HG02588 (cell line): Measurements from ENCODE around the gene EPHA1.

Experiments
- ATAC-seq: cut with Tn5 transposase; IDR thresholded peaks from one replicate; pipeline ENCODE4 v1.9.1; 2021; ENCODE audit warnings: mild to moderate bottlenecking, moderate library complexity; ENCODE audit not compliant: unreplicated experiment

The EPHA1 gene

DNA sequence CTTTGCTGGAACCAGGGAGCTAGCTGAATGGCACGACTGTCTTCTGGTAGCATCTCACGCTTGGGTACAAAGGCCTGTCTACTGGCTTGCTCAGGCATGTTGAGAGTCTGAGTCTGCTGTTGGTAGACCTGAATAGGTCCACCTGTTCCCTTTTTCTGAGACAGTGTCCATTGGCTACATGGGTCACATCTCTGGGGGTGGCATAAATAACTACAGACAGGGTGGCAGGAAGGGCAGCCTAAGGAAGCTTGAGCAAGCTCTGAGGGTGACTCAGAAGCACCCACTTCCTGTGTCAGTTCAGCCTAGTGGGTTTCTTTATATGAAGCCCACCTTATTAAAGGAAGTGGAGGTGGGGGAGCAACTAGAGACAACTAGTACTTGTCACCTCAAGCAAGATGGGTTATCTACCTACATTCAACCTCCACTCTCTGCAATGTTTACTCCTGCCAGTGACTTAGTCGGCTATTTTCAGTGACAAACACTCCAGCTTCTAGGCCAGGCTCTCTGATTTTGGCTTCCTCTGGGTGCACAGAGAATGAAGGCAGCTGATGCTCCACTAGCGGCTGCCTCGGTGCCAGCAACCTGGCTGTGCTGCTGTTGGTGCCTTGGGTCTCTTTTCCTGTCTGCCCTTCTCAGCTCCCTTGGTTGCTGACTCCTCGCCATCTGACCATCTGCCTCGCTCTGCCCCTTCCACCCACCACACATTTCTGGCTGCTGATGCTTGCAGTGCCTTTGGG lies 33.2 kb downstream of the EPHA1 start:
- no peak for ATAC-seq

DNA sequence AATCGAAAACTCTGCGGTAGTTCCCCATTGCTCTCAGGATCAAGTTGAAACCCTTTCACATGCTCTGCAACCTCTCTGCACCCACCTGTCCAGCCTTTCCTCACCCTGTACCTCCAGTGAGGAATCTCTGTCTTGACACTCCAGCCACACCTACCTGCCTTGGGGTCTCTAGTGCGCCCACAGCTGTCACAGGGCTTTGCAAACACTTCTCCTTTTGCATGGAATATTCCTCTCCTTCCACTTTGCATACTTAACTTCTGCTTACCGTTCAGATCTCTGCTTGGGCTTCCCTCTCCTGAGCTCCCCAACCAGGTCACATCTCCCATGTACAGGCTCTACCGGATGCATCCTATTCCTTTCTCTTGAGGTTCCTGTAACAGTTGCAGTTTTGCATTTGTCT lies 34.1 kb downstream of the EPHA1 start:
- ATAC-seq, result no peak

DNA sequence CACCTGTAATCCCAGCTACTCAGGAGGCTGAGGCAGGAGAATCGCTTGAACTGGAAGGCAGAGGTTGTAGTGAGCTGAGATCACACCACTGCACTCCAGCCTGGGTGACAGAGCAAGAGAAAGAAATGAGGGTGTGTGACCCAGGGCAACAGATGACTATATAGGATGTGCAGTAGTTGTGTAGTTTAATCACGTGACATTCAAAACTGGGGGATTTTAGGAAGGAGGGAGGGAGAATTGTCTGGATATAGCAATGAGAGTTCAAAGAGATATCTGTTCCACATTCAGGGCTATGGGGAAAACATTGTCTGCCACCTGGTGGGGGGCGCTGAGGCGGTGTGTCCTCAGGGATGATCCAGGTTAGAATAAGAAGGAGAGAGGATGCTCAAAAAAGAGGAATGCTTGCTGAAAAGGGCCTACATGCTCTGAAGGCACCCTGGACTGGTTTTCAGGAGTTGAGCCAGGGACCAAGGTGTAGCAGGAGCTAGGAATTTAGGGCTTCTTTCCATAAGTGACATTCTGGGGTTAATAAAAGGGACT lies 35.3 kb downstream of the EPHA1 start:
- ATAC-seq, result no peak

DNA sequence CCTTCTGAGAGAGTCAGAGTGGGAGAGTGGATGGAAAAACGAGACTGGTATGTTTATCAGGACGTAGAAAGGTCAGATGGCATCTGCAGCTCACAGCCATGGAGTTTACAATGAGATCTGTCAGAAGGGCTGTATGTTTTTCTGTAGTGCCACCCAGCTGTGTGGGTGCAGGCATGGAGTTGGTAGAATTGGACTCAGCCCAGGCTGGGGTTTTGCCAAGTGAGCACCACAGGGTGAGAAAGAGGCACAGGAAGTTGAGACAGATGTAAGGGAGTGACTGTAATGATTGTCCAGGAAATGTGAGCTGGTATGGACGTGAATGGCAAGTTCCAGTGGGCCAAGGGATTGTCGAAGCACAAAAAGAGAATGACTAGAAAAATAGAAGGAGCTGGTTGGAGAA lies 36.6 kb downstream of the EPHA1 start:
- ATAC-seq, result no peak

DNA sequence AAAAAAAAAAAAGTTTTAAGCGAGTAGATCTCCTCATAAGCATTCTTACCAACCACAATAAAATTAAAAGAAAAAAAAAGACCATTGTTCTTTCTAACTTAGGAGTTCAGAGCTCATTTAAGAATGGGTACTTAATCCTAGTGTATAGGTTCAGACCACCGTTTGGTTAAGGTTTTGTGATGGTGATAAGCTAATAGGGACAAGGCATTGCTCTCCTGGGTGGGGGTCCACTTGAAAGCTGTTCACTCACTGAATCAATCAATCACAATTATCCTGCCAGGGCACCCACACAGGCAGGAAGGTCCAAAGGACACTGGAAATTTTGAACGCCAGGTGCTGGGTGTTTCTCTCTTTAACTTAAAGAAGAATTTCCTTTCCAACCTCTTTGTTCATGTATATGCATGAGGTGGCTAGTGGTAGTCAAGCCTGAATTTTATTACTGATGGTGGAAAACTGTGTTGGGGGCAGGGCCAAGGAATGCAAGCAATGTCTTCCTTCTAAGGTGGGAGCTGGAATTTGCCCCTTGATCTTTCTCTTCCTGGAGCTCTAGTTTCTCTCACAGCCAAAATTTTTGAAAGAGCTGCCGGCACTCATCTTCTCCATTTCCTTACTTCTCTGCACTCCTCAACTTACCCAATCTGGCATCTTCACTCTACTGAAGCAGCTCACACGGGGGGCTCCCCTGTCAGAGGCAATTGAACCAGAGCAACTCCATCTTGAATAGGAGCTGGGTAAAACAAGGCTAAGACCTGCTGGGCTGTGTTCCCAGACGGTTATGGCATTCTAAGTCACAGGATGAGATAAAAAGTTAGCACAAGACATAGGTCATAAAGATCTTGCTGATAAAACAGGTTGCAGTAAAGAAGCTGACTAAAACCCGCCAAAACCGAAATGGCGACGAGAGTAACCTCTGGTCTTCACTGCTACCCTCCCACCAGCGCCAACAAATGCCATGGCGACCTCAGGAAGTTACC lies 38.7 kb downstream of the EPHA1 start:
- no peak for ATAC-seq

DNA sequence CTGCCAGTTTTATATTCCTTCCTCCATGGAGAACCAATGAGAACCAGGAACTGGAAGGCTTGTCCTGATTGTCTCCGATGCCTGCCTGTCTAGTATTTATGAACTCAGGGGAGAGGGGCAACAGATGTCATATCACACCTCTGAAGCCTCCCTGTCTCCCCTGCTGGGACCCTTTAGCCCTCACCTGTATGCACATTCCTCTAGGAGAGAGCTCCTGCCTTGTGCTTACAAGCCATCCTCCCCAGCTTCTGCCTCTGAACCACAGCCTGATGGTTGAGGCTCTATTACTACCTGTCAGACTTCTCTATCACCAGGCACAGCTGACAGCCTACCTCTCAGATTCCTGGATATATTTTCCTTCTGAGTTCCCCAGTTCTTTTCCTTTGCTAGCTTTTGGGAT lies 40.3 kb downstream of the EPHA1 start:
- ATAC-seq, result no peak

DNA sequence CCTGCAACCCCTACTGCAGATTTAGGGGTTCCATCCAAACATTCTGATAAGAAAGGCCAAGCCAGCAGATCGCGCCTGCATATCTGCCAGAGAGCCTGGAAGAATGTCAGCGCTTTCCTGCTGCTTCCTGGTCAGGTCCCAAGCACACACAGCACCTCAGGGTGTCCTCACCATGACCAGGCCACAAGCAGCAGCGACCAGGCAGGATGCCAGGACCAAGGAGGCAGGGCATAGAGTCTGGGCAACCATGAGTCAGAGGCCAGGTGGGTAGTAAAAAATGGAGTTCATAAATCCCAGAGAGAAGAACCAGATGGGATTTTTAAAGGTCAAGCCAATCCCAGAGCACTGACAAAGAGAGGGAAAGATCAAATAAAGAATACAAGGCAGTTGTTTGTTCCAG lies 40.7 kb downstream of the EPHA1 start:
- no peak for ATAC-seq

- ATAC-seq, result no peak
These were observed 45.4 kb downstream of the EPHA1 start for GRCh38 chr7:143363016-143363937.

GRCh38 chr7:143362131-143363015 lies 46.3 kb downstream of the EPHA1 start, which contains the start of gene FAM131B:
Gene FAM131B, minus strand, starts transcription at chr7:143362713. Its CDS starts 110 bp downstream, at chr7:143362603.
- no peak for ATAC-seq

- ATAC-seq, result no peak
These were observed 47.0 kb downstream of the EPHA1 start for GRCh38 chr7:143361552-143362130.

GRCh38 chr7:143360788-143361551 lies 47.7 kb downstream of the EPHA1 start:
- no peak for ATAC-seq

- ATAC-seq, result no peak
These were observed 48.8 kb downstream of the EPHA1 start for GRCh38 chr7:143359771-143360353.

DNA sequence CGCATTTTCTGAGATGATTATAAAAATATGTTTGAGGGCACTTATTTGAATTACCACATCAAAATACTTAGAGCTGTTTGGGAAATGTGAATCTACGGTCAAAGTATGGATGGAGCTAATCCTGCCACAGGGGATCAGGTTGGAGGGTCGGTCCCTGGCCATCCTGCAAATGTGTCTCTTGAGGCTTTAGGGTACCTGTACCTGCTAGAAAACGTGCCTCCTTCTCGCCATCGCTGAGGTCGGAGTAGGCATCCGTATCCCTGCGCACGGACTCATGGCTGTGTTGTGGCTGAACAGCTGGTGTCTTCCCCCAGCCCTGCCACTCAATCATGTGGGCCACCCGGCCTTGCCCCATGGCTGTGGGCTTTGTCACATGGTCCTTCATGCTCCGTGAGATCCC lies 50.0 kb downstream of the EPHA1 start:
- no peak for ATAC-seq

DNA sequence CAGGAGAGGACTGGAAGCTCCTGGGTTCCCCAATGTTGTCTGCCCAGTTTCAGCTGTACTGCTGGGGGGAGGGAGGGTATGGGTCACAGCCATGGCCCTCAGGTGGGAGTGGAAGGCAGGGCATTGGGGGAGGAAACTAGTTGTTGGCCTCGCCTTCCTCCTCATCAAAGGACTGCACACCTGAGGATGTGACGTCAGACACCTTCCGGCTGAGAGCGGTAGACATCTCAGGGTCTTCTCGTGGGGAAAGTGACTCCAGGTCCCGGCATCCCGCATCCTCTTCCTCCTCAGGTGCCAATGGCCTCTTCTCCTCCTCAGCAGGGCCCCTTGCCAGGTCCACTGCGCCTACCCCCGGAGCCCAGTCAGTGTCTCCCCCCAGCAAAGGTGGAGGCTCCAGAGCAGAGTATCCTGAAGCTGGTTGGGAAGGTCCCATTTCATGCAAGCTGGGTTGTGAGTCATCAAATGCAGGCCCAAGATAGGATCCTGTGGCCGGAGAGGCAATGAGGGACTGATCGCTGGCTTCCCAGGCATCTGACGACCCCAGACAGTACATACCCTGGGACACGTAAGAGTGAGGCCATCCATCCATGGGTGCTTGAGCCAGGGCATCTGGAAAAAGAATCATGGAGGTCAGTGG lies 52.1 kb downstream of the EPHA1 start:
- ATAC-seq, result no peak

GRCh38 chr7:143355450-143356385 lies 52.9 kb downstream of the EPHA1 start:
- no peak for ATAC-seq

- ATAC-seq, result no peak
These were observed 53.7 kb downstream of the EPHA1 start for GRCh38 chr7:143354965-143355364.

DNA sequence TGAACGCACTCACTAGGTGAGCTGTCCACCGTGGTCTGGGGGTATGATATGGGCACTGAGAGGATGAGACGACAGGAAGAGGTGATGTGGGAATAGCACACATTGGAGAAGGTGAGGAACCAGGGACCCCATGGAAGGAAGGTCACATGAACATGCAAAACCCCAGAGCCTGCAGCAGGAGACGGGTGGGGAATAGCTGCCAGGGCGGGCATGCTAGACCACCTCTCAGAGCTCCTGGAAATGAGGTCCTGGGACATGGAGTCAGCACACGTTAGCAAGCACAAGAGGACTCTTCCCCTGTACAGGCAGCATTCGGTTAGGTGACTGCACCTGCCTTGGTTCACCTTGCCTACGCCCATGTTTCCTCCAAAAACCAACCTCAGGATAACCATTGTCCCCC lies 54.3 kb downstream of the EPHA1 start:
- no peak for ATAC-seq
